GM18907 (cell line): ENCODE data around the gene IL17A.
A peak's percentile ranks its signal among the peaks of the same experiment; 100 is the strongest.

Source experiments
- ATAC-seq: cut with Tn5 transposase; IDR thresholded peaks from one replicate; pipeline ENCODE4 v1.9.1; 2021; ENCODE audit warnings: mild to moderate bottlenecking, moderate library complexity; ENCODE audit not compliant: unreplicated experiment

The IL17A gene

GRCh38 chr6:52210227-52210626 lies 24.1 kb downstream of the IL17A start:
- peak; percentile 82 for ATAC-seq

DNA sequence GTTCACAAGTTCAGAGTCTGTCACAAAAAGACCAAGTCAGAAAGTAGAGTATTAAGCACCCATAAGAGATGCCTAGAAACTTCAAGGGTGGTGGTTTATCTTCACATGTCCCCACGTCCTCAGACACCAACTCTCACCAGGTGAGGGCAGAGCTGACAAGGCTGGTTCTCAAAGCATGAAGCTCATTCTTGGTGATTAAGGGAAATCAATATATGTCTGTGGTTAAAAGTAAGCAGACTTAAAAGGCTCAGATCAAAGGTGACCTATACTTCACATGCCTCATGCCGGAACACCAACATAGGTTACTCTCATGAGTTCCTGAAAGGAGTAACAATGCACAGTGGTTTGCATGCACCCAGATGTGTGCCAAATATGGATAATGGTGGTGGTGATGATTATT lies 27.0 kb downstream of the IL17A start:
- ATAC-seq = no peak

DNA sequence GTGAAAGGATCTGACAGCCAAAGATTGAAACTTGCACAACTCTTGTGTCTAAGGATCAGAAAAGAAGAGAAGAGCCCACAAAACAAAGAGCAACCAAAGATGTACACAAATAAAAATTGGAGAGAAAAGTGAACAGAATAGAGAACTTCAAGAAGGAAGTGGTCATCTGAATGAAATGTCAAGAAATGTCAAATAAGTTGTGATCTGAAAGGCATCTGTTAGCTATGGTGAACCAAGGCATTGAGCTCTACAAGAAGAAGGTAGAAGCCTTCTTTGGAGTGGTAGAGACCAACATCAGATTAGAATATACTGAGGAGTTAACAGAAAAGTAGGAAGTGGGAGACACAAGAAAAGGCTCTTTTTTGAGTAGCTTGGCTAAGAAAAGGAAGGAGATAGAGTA lies 29.6 kb downstream of the IL17A start:
- no peak for ATAC-seq

DNA sequence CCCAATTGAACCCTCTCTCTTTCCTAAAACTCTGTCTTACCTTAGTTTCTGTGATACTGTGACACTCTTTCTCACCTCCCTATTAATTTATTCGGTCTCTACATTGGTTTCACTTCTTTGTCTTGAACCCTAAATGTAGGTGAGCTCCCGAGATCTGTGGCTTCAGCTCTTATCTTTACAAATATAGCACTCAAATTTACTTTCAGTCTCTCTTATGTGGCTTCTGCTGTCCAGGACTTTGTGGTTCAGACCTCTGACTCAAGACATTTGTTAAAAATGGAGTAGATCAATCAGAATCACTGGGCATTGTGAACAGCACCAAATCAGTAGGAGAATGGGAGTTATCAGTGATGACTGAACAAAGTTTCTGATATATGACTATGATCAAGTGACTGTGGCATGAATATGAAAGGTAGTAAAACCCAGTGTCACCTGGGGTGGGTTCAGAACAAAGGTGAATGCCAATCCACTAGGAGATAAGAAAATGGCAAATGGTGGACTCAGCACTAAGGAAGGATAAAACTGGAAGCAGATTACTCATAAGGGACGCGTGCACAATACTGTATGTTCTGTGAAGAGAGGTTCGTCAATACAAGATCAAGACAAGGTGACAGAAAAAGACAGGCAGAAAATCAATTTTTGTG lies 30.9 kb downstream of the IL17A start:
- ATAC-seq = no peak

- ATAC-seq = no peak
Observed at GRCh38 chr6:52217761-52218160, 31.6 kb downstream of the IL17A start.

- peak; percentile 87 for ATAC-seq
Observed at GRCh38 chr6:52221302-52221701, 35.1 kb downstream of the IL17A start.

GRCh38 chr6:52227495-52227894 lies 41.3 kb downstream of the IL17A start:
- ATAC-seq = peak; percentile 100

DNA sequence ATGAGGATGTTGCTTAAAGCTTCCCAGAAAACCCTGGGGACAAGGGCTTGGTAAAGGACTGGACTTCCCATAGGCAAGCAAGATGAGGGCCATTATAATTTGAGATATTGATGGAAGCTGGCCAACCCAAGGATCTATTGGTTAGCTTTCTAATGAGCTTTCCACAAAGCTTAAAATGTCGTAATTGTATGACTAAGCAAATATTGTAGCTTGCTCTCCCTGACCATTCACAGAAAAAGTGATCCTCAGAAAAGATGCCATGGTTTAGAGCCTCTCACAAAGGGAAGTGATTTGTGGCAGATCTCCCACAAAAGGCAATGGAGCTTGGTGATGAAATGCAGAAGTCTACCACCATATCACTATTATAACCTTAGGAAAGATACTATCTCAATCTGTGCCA lies 44.5 kb downstream of the IL17A start:
- no peak for ATAC-seq

DNA sequence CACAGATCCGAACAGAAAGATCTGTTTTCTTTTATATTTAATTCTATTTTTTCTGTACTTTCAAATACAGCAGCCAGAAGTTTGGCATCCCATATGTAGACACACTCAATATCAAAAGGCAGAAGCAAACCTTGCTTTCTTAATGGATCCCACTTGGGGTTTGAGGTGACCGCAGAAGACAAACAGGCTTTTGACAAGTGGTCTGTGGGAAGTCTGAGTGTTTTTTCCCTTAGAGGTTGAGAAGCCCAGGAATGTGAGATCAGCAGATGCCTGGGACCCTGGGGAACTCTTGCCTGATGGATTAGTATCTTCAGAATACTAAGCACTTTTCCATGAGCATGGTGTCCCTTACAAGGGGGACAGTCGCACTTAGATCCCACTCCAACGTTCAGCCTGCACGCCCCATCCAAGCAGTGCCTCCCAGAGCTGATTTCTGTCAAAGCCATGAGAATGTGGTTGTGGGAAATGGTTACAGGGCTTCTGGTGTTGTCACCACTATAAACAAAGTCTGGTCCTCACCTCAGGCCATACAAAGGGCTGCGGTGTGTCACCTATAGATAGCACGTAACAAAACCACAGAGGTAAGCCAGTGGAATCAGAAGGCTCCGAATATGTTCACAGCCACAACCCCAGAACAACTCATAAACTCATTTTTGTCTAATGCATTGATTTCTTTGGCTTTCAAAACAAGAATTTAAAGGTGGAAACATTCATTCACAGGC lies 45.4 kb downstream of the IL17A start:
- no peak for ATAC-seq

GRCh38 chr6:52233005-52233404 lies 46.8 kb downstream of the IL17A start:
- ATAC-seq = no peak

- peak; percentile 80 for ATAC-seq
Observed at GRCh38 chr6:52233975-52234823, 48.0 kb downstream of the IL17A start.
